HG02623 (cell line): ENCODE results near the gene DNAH3.
"Not testable (repeated sequence)": the region's sequence is repeated elsewhere in the genome, so short reads cannot be mapped to it uniquely, and the experiment has no call there.

Experiments used
- ATAC-seq: cut with Tn5 transposase; IDR thresholded peaks from one replicate; pipeline ENCODE4 v1.9.1; 2021; ENCODE audit warnings: moderate library complexity; ENCODE audit not compliant: unreplicated experiment

DNAH3 gene

GRCh38 chr16:20945575-20945875 is 205.1 kb downstream of the DNAH3 start:
- ATAC-seq = not testable (repeated sequence)

GRCh38 chr16:20944861-20945574 is 205.6 kb downstream of the DNAH3 start:
- no peak for ATAC-seq

GRCh38 chr16:20942256-20942655 is 208.4 kb downstream of the DNAH3 start:
- ATAC-seq = no peak

GRCh38 chr16:20941636-20941926 is 209.1 kb downstream of the DNAH3 start:
- ATAC-seq = no peak

- ATAC-seq = no peak
Observed at GRCh38 chr16:20940871-20941635, 209.6 kb downstream of the DNAH3 start.

GRCh38 chr16:20939611-20940010 is 211.0 kb downstream of the DNAH3 start:
- no peak for ATAC-seq

GRCh38 chr16:20938426-20938825 is 212.2 kb downstream of the DNAH3 start:
- ATAC-seq = no peak

- no peak for ATAC-seq
Observed at GRCh38 chr16:20937736-20938135, 212.9 kb downstream of the DNAH3 start.

GRCh38 chr16:20933589-20933988 is 217.1 kb downstream of the DNAH3 start:
- ATAC-seq = no peak

- ATAC-seq = no peak
Observed at GRCh38 chr16:20931066-20931600, 219.5 kb downstream of the DNAH3 start.

GRCh38 chr16:20930365-20930690 is 220.3 kb downstream of the DNAH3 start:
- ATAC-seq = no peak

GRCh38 chr16:20929676-20930364 is 220.8 kb downstream of the DNAH3 start:
- not testable (repeated sequence) for ATAC-seq

- ATAC-seq = no peak
Observed at GRCh38 chr16:20928774-20929411, 221.8 kb downstream of the DNAH3 start.

- ATAC-seq = no peak
Observed at GRCh38 chr16:20925751-20926150, 224.9 kb downstream of the DNAH3 start.

- ATAC-seq = no peak
Observed at GRCh38 chr16:20923876-20924275, 226.8 kb downstream of the DNAH3 start.

- no peak for ATAC-seq
Observed at GRCh38 chr16:20920799-20921198, 229.8 kb downstream of the DNAH3 start.

- no peak for ATAC-seq
Observed at GRCh38 chr16:20920091-20920490, 230.6 kb downstream of the DNAH3 start.

GRCh38 chr16:20918486-20919239 is 232.0 kb downstream of the DNAH3 start:
- ATAC-seq = no peak

GRCh38 chr16:20916942-20917341 is 233.7 kb downstream of the DNAH3 start:
- ATAC-seq = no peak

- no peak for ATAC-seq
Observed at GRCh38 chr16:20916289-20916688, 234.4 kb downstream of the DNAH3 start.

GRCh38 chr16:20911361-20911760 is 239.3 kb downstream of the DNAH3 start:
- ATAC-seq = no peak
